Panc1 (cell line): ENCODE results near the gene DNASE1. TPM values are rescaled to one million over a fixed set of nuclear protein-coding genes. Genes with fewer than 3 reads are reported as not detected.

Experiments used
- ATAC-seq: fragments of 200-7000 bp; cut with Tn5 transposase; 2 replicates; pipeline ENCODE4 v1.9.1; 2020; ENCODE audit warnings: mild to moderate bottlenecking, moderate library complexity
- BruUV-seq: library from RNA; stranded (reverse); fragments of 400-500 nt; replicated peaks from 2 replicates; lab custom pipeline; 2021; lab: Mats Ljungman, UMichigan
- CTCF ChIA-PET: fragments of 300-600 bp; sonication (Branson Sonifier 250); formaldehyde crosslinking; loops from one replicate; lab custom pipeline; 2022; ENCODE audit warnings: antibody characterized with exemption; lab: Charles Lee
- POLR2A ChIA-PET: fragments of 300-600 bp; sonication (Branson Sonifier 250); formaldehyde crosslinking; loops from one replicate; lab custom pipeline; 2022; ENCODE audit warnings: antibody characterized with exemption; lab: Charles Lee
- DNase-seq: peaks from one replicate; pipeline ENCODE4 v3.0.0-alpha.2; 2010; ENCODE audit warnings: low read depth, low spot score
- H3K27ac ChIP-seq: 2 replicates; pipeline ENCODE4 v1.5.1; 2011; ENCODE audit warnings: mild to moderate bottlenecking, low read length, inconsistent platforms
- H3K27me3 ChIP-seq: fragments of 200-500 bp; sonication (Bioruptor generic); 2 replicates; pipeline ENCODE4 v1.6.0; 2014; ENCODE audit warnings: low read length, inconsistent platforms; ENCODE audit not compliant: control insufficient read depth, insufficient read depth
- H3K36me3 ChIP-seq: fragments of 200-500 bp; sonication (Bioruptor generic); 2 replicates; pipeline ENCODE4 v1.5.1; 2014; ENCODE audit warnings: inconsistent platforms, mild to moderate bottlenecking, low read length, moderate library complexity; ENCODE audit not compliant: control insufficient read depth, insufficient read depth
- H3K4me1 ChIP-seq: 2 replicates; pipeline ENCODE4 v1.5.1; 2011; ENCODE audit warnings: inconsistent platforms, mild to moderate bottlenecking, low read length, moderate library complexity; ENCODE audit not compliant: control insufficient read depth, insufficient read depth
- H3K4me3 ChIP-seq, 2 experiments: 2 replicates each; pipeline ENCODE4 v1.5.1; 2011 to 2012; ENCODE audit warnings: low read depth in 2 of 2, low read length in 2 of 2, mild to moderate bottlenecking in 2 of 2, inconsistent platforms in 1 of 2, moderate library complexity in 1 of 2
- H3K9me3 ChIP-seq: fragments of 200-500 bp; sonication (Bioruptor generic); 2 replicates; pipeline ENCODE4 v1.5.1; 2014; ENCODE audit warnings: low read depth, mild to moderate bottlenecking, inconsistent platforms, low read length, moderate library complexity; ENCODE audit not compliant: control insufficient read depth, insufficient read depth
- CTCF ChIP-seq: fragments of 450-650 bp; IDR thresholded peaks from 2 replicates; pipeline ENCODE4 v1.5.1; 2017; ENCODE audit warnings: mild to moderate bottlenecking
- POLR2AphosphoS5 ChIP-seq: IDR thresholded peaks from 2 replicates; pipeline ENCODE4 v1.6.1; 2012; ENCODE audit warnings: mild to moderate bottlenecking, low read depth, low read length, moderate library complexity
- REST ChIP-seq, 2 experiments: IDR thresholded peaks; 2 replicates each; pipeline ENCODE4 v1.6.1; 2011 to 2012; ENCODE audit warnings: low read depth in 2 of 2, control low read depth in 1 of 2, low read length in 1 of 2, mild to moderate bottlenecking in 1 of 2, moderate library complexity in 1 of 2; ENCODE audit not compliant: insufficient read depth in 1 of 2
- SIN3A ChIP-seq: IDR thresholded peaks from 2 replicates; pipeline ENCODE4 v1.6.1; 2012; ENCODE audit warnings: low read depth, mild to moderate bottlenecking, low read length, moderate library complexity, borderline replicate concordance; ENCODE audit not compliant: insufficient read depth
- TCF7L2 ChIP-seq: IDR thresholded peaks from 2 replicates; pipeline ENCODE4 v1.6.1; 2011; ENCODE audit warnings: mild to moderate bottlenecking, low read depth, low read length, inconsistent platforms
- in situ Hi-C: cut with HindIII; loops from 2 replicates; pipeline ENCODE4 v1.10.0; 2016; ENCODE audit warnings: low sequenced_read_pairs, low pct_unique_long_range_greater_than_20kb
- intact Hi-C: fragments of 100-400 bp; cut with micrococcal nuclease; formaldehyde crosslinking; loops from one replicate; pipeline ENCODE4 v1.10.0; 2022; ENCODE audit not compliant: unreplicated experiment
- total RNA-seq: library from RNA; stranded (reverse); gene quantifications from one replicate; pipeline ENCODE4 v1.2.1, GENCODE V29; 2021; ENCODE audit not compliant: unreplicated experiment

The DNASE1 gene
- total RNA-seq, 1 experiment from 2014 or later: 21.1 TPM

DNA sequence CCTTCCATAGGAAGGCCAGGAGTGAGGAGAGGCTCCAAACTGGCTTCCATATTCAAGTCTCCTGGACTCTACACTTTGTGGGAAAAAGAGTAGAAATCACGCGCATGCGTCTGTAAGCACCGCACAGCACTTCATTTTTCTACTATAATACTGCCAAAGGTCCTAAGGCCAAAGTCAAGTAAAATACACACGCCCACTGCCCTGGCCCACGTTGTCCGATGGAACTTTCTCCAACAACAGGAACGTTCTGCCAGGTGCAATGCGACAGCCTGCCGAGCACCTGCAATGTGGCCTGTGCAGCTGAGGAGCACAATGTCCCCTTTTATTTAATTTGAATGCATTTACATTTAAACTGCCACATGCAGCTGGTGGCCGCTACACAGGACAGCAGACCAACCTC is 23.5 kb downstream of the DNASE1 start:
- H3K36me3 ChIP-seq: peaks cover 12% of the 10 kb centered on the region; the same call in 1 of the 2 replicates
- POLR2A ChIA-PET: no interaction called here
- in situ Hi-C loops: no loop called here

GRCh38 chr16:3681206-3681605 is 26.7 kb downstream of the DNASE1 start:
- no TSS peak for BruUV-seq
- Histone ChIP-seq H3K36me3 (peaks cover 12% of the 10 kb centered on the region; the same call in 1 of the 2 replicates), H3K27ac (no peak overlapping the region), H3K4me3 (no peak overlapping the region), H3K4me1 (no peaks in the 10 kb centered on the region), H3K9me3 (no peaks in the 10 kb centered on the region), H3K27me3 (no peaks in the 10 kb centered on the region)
- intact Hi-C loops (no loop called here), in situ Hi-C loops (no loop called here)
- ChIA-PET POLR2A (no interaction called here), CTCF (interaction anchor here (0.5 kb wide), 1 partner anchor 573 kb away, joined by 3 read pairs; no protein-coding TSS in a partner anchor)
- no peak for ATAC-seq
- DNase-seq: no peak
- TF ChIP-seq TCF7L2: no peak
- TF ChIP-seq POLR2AphosphoS5: no peak
- no peak for TF ChIP-seq SIN3A
- TF ChIP-seq CTCF: no peak
- TF ChIP-seq REST (IDR thresholded peaks at IDR 0.05; ENCODE audit: insufficient read depth in 1 of 2, low read depth in 2 of 2, low read length in 1 of 2): no peak

More for the DNA sequence above, 23.5 kb downstream of the DNASE1 start:
- TSS peak; percentile 57 for BruUV-seq
- Histone ChIP-seq H3K9me3 (no peaks in the 10 kb centered on the region), H3K4me3 (no peak overlapping the region), H3K27ac (no peak overlapping the region), H3K27me3 (no peaks in the 10 kb centered on the region), H3K4me1 (no peaks in the 10 kb centered on the region)
- CTCF ChIA-PET: no interaction called here
- DNase-seq: no peak
- no peak for ATAC-seq
- TF ChIP-seq REST (IDR thresholded peaks at IDR 0.05; ENCODE audit: insufficient read depth in 1 of 2, low read depth in 2 of 2, low read length in 1 of 2) (no peak), POLR2AphosphoS5 (no peak), SIN3A (no peak), CTCF (no peak), TCF7L2 (no peak)
- intact Hi-C loops: no loop called here
